Kidney (tissue), 14 donors: ENCODE results near the gene LGALS8. TPM values are rescaled to one million over a fixed set of nuclear protein-coding genes. Genes with fewer than 3 reads are reported as not detected.

Source experiments
- DNase-seq, 5 donors: peaks; one replicate each; pipeline ENCODE4 v3.0.0-alpha.2; 2013 to 2020
- FAIRE-seq: peaks from 2 replicates; lab custom pipeline; 2012; peaks lifted over from hg19 to GRCh38; lab: Jason Lieb, UNC
- H3K27ac ChIP-seq, 2 donors: one replicate each; pipeline ENCODE4 v1.7.0; 2013; ENCODE audit warnings: low read depth in 2 of 2, low read length in 2 of 2, inconsistent platforms in 1 of 2
- H3K27me3 ChIP-seq: one replicate; pipeline ENCODE4 v1.7.1; 2013; ENCODE audit warnings: low read length, inconsistent platforms; ENCODE audit not compliant: control insufficient read depth, insufficient read depth
- H3K36me3 ChIP-seq, 3 donors: one replicate each; pipeline versions ENCODE4 v1.7.0 to v1.7.1; 2013; ENCODE audit warnings: low read length in 3 of 3, control low read depth in 1 of 3, inconsistent platforms in 1 of 3; ENCODE audit not compliant: insufficient read depth in 3 of 3, control insufficient read depth in 2 of 3
- H3K4me1 ChIP-seq, 3 donors: one replicate each; pipeline versions ENCODE4 v1.7.0 to v1.7.1; 2013; ENCODE audit warnings: low read length in 3 of 3, inconsistent platforms in 1 of 3, low read depth in 1 of 3; ENCODE audit not compliant: control insufficient read depth in 2 of 3, insufficient read depth in 2 of 3
- H3K4me3 ChIP-seq, 3 donors: one replicate each; pipeline versions ENCODE4 v1.7.0 to v1.8.1; 2013; ENCODE audit warnings: low read length in 3 of 3, control low read depth in 1 of 3, inconsistent platforms in 1 of 3
- H3K9ac ChIP-seq, 3 donors: one replicate each; pipeline versions ENCODE4 v1.7.0 to v1.7.1; 2013; ENCODE audit warnings: low read length in 3 of 3, control low read depth in 1 of 3, inconsistent platforms in 1 of 3
- H3K9me3 ChIP-seq, 3 donors: one replicate each; pipeline versions ENCODE4 v1.7.0 to v1.7.1; 2013; ENCODE audit warnings: low read length in 3 of 3, control low read depth in 1 of 3, inconsistent platforms in 1 of 3; ENCODE audit not compliant: control insufficient read depth in 2 of 3, insufficient read depth in 1 of 3
- intact Hi-C: fragments of 100-400 bp; cut with DNase I; formaldehyde crosslinking; loops from one replicate; pipeline ENCODE4 v1.11.1; 2022
- polyA plus RNA-seq: library from polyadenylated mRNA; stranded (reverse); fragments of 350-450 nt; fragmentation: Illumina TruSeq; extraction: RNeasy Lipid Tissue Mini Kit (QIAGEN cat#74804); gene quantifications from one replicate; pipeline ENCODE4 v1.2.3, GENCODE V29; 2014; ENCODE audit warnings: low read depth, low replicate concordance; ENCODE audit not compliant: insufficient read depth
- total RNA-seq: library from RNA; stranded (reverse); fragmentation: NEBNext Ultra II Directional; extraction: Animal tissue kit (Norgen Biotek cat#: 25700); gene quantifications from one replicate; pipeline ENCODE4 v1.2.1, GENCODE V29; 2021
- TF ChIP-seq, protein P1 (sequence below): IDR thresholded peaks from 3 replicates; pipeline ENCODE4 v1.5.1; 2012; ENCODE audit warnings: mild to moderate bottlenecking, moderate library complexity, borderline replicate concordance; ENCODE audit not compliant: insufficient read depth; ENCODE audit errors: extremely low read depth
- donor health status: control.
- donor health status: control.
- donor health status: control.
- donor health status: control.
- donor health status: control.
- donor health status: DM: yes; HTN: yes; CAD: no.
- donor health status: Normal renal cell carcinoma (clear cell type).

LGALS8 gene
- total and polyA plus RNA-seq, 2 donors from 2014 or later: 17.6 to 53.3 TPM

DNA sequence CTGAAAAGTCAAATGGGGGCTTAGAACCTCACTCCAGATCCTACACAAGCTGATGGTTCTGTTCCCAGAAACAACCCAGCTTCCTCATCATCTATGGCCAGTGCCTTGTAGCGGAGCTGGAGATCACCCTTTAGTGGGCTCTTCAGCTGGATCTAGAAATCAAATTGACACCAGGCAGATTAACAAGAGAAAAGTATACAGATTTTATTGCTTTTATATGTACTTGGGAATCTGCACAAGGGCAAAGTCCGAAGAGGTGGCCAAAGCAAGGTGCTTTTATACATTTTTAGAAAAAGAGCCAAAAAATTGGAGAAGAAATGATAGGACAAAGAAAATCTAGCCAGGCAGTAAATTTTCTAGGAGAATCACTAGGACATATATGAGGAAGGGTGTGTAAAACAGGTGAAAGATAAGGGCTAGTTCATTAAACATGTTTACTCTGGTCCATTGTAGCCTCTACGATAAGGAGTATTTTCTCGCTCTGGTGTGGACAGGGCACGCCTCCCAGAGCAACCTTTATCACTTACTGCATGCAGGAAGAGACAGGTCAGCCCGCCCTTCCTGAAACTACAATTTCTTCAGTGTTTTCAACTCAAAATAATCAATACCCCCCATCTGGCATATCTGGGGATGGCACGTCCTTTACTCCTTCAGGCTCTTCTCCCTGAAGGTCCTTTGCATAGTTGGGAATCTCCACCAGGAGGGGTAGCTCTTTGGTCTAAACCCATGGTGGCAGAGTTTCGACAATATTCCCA lies 14.0 kb upstream of the LGALS8 start:
- no peak for FAIRE-seq
- H3K4me1 ChIP-seq: no peaks in the 10 kb centered on the region

GRCh38 chr1:236511735-236512418 lies 11.9 kb upstream of the LGALS8 start:
- Histone ChIP-seq H3K9ac (no peak overlapping the region), H3K27ac (no peak overlapping the region), H3K4me3 (no peak overlapping the region), H3K4me1 (peaks cover 0 to 2% (median 0%) of the 10 kb centered on the region in 3 donors), H3K27me3 (no peaks in the 10 kb centered on the region), H3K36me3 (no peaks in the 10 kb centered on the region), H3K9me3 (no peaks in the 10 kb centered on the region)
- TF ChIP-seq, protein P1, sequence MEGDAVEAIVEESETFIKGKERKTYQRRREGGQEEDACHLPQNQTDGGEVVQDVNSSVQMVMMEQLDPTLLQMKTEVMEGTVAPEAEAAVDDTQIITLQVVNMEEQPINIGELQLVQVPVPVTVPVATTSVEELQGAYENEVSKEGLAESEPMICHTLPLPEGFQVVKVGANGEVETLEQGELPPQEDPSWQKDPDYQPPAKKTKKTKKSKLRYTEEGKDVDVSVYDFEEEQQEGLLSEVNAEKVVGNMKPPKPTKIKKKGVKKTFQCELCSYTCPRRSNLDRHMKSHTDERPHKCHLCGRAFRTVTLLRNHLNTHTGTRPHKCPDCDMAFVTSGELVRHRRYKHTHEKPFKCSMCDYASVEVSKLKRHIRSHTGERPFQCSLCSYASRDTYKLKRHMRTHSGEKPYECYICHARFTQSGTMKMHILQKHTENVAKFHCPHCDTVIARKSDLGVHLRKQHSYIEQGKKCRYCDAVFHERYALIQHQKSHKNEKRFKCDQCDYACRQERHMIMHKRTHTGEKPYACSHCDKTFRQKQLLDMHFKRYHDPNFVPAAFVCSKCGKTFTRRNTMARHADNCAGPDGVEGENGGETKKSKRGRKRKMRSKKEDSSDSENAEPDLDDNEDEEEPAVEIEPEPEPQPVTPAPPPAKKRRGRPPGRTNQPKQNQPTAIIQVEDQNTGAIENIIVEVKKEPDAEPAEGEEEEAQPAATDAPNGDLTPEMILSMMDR: no peak
- intact Hi-C loops: no loop called here
- DNase-seq: no peak
- no peak for FAIRE-seq

More for the DNA sequence above, 14.0 kb upstream of the LGALS8 start:
- H3K36me3 ChIP-seq: no peaks in the 10 kb centered on the region
- TF ChIP-seq, protein P1: no peak
- peak in 1 of 5 donors; percentile 2 for DNase-seq
- H3K9me3 ChIP-seq: no peaks in the 10 kb centered on the region
- H3K27ac ChIP-seq: no peak overlapping the region
- no peaks in the 10 kb centered on the region for H3K27me3 ChIP-seq
- H3K4me3 ChIP-seq: no peak overlapping the region
- intact Hi-C loops: no loop called here
- H3K9ac ChIP-seq: no peak overlapping the region

GRCh38 chr1:236514703-236515442 lies 8.9 kb upstream of the LGALS8 start:
- no peaks in the 10 kb centered on the region for H3K36me3 ChIP-seq
- TF ChIP-seq, protein P1: no peak
- no peaks in the 10 kb centered on the region for H3K27me3 ChIP-seq
- H3K27ac ChIP-seq: no peak overlapping the region
- H3K9me3 ChIP-seq: no peaks in the 10 kb centered on the region
- no peak overlapping the region for H3K4me3 ChIP-seq
- no peak overlapping the region for H3K9ac ChIP-seq
- FAIRE-seq (no peak), DNase-seq (peak in 1 of 5 donors; percentile 0)
- H3K4me1 ChIP-seq: peaks cover 0 to 2% (median 0%) of the 10 kb centered on the region in 3 donors
- intact Hi-C loops: no loop called here
